Endothelial cell of umbilical vein (primary cell): ENCODE results near the gene SYNCRIP. TPM values are rescaled to one million over a fixed set of nuclear protein-coding genes. Genes with fewer than 3 reads are reported as not detected.

Source experiments
- BruUV-seq: library from RNA; stranded (reverse); fragments of 400-500 nt; replicated peaks from 2 replicates; lab custom pipeline; 2021; lab: Mats Ljungman, UMichigan
- CTCF ChIA-PET: fragments of 300-600, 350-600 bp; sonication (Branson Sonifier 250); formaldehyde crosslinking; loops from one replicate; lab custom pipeline; 2021; ENCODE audit warnings: antibody characterized with exemption, inconsistent platforms; lab: Charles Lee
- POLR2A ChIA-PET: fragments of 300-600, 350-600 bp; sonication (Branson Sonifier 250); formaldehyde crosslinking; loops from one replicate; lab custom pipeline; 2021; ENCODE audit warnings: antibody characterized with exemption, inconsistent platforms; lab: Charles Lee
- DNase-seq: peaks from one replicate; pipeline ENCODE4 v3.0.0-alpha.2; 2011; ENCODE audit warnings: low read depth, low spot score
- FAIRE-seq: peaks from 2 replicates; lab custom pipeline; 2011; peaks lifted over from hg19 to GRCh38; lab: Jason Lieb, UNC
- H2AFZ ChIP-seq: 2 replicates; pipeline ENCODE4 v1.6.0; 2012; ENCODE audit warnings: low read depth, low read length, control low read depth, inconsistent platforms
- H3K27ac ChIP-seq: 2 replicates; pipeline ENCODE4 v1.5.1; 2011; ENCODE audit warnings: low read depth, mild to moderate bottlenecking, control low read depth, low read length, moderate library complexity; ENCODE audit not compliant: insufficient read depth
- H3K27me3 ChIP-seq, 2 experiments: 2 replicates each; pipeline versions ENCODE4 v1.6.0 to v1.6.1; 2011; ENCODE audit warnings: low read length in 2 of 2, mixed read lengths in 1 of 2; ENCODE audit not compliant: control insufficient read depth in 2 of 2, insufficient read depth in 2 of 2
- H3K36me3 ChIP-seq, 2 experiments: 2 replicates in 1 of 2; 3 replicates in 1 of 2; pipeline ENCODE4 v1.5.1; 2011; ENCODE audit warnings: low read length in 2 of 2, mild to moderate bottlenecking in 1 of 2, moderate library complexity in 1 of 2; ENCODE audit not compliant: control insufficient read depth in 2 of 2, insufficient read depth in 2 of 2; ENCODE audit errors: extremely low read depth in 1 of 2
- H3K4me1 ChIP-seq: 3 replicates; pipeline ENCODE4 v1.5.1; 2011; ENCODE audit warnings: mild to moderate bottlenecking, low read length; ENCODE audit not compliant: control insufficient read depth, insufficient read depth; ENCODE audit errors: extremely low read depth
- H3K4me2 ChIP-seq: 2 replicates; pipeline ENCODE4 v1.6.1; 2011; ENCODE audit warnings: low read length, control low read depth, mixed read lengths; ENCODE audit not compliant: insufficient read depth
- H3K4me3 ChIP-seq, 3 experiments: fragments of 200-600 bp in 1 of 3; sonication (generic), shearing (Covaris generic) in 1 of 3; replicated peaks in 1 of 3; 2 replicates each; pipeline ENCODE4 v1.5.1; 2011 to 2016; ENCODE audit warnings: control low read depth in 3 of 3, low read length in 3 of 3, mild to moderate bottlenecking in 2 of 3, inconsistent platforms in 1 of 3, low read depth in 1 of 3, moderate library complexity in 1 of 3; ENCODE audit not compliant: insufficient read depth in 1 of 3
- H3K79me2 ChIP-seq: 2 replicates; pipeline ENCODE4 v1.6.0; 2012; ENCODE audit warnings: low read length, inconsistent platforms; ENCODE audit not compliant: control insufficient read depth, insufficient read depth
- H3K9ac ChIP-seq: replicated peaks from 2 replicates; pipeline ENCODE3; 2011; ENCODE audit warnings: low read length, control low read depth; ENCODE audit not compliant: insufficient read depth; ENCODE audit errors: extremely low read depth
- H3K9me1 ChIP-seq: replicated peaks from 3 replicates; pipeline ENCODE4 v1.6.0; 2011; ENCODE audit warnings: mild to moderate bottlenecking, low read length; ENCODE audit not compliant: control insufficient read depth, insufficient read depth; ENCODE audit errors: extremely low read depth
- H3K9me3 ChIP-seq: replicated peaks from 2 replicates; pipeline ENCODE4 v1.5.1; 2012; ENCODE audit warnings: low read length, inconsistent platforms; ENCODE audit not compliant: control insufficient read depth, insufficient read depth
- H4K20me1 ChIP-seq: replicated peaks from 2 replicates; pipeline ENCODE3; 2011; ENCODE audit warnings: mild to moderate bottlenecking, low read length; ENCODE audit not compliant: control insufficient read depth, insufficient read depth; ENCODE audit errors: extremely low read depth
- EZH2 ChIP-seq: IDR thresholded peaks from 2 replicates; pipeline ENCODE4 v1.6.1; 2012; ENCODE audit warnings: borderline replicate concordance, low read depth, mild to moderate bottlenecking, moderate library complexity, low read length, inconsistent platforms; ENCODE audit not compliant: severe bottlenecking
- FOS ChIP-seq: IDR thresholded peaks from 2 replicates; pipeline ENCODE4 v1.6.1; 2011; ENCODE audit warnings: mild to moderate bottlenecking, low read length, moderate library complexity, borderline replicate concordance; ENCODE audit not compliant: insufficient read depth
- GATA2 ChIP-seq: IDR thresholded peaks from 2 replicates; pipeline ENCODE4 v1.7.0; 2011; ENCODE audit warnings: low read depth, mild to moderate bottlenecking, moderate library complexity, mixed read lengths, low read length; ENCODE audit not compliant: insufficient read length, insufficient read depth
- JUN ChIP-seq: IDR thresholded peaks from 2 replicates; pipeline ENCODE4 v1.6.1; 2011; ENCODE audit warnings: borderline replicate concordance, low read depth; ENCODE audit not compliant: insufficient read length, insufficient read depth
- MYC ChIP-seq: IDR thresholded peaks from one replicate; pipeline ENCODE4 v1.6.1; 2011; ENCODE audit warnings: mild to moderate bottlenecking, low read depth, low read length
- POLR2A ChIP-seq: IDR thresholded peaks from 2 replicates; pipeline ENCODE4 v1.6.1; 2012; ENCODE audit warnings: low read depth, mild to moderate bottlenecking, control low read depth, low read length
- POLR2AphosphoS5 ChIP-seq: IDR thresholded peaks from 2 replicates; pipeline ENCODE4 v1.6.1; 2012; ENCODE audit warnings: low read depth, mild to moderate bottlenecking, control low read depth, low read length, moderate library complexity; ENCODE audit not compliant: insufficient read depth
- dilution Hi-C: fragments of 300-500 bp; cut with MboI; formaldehyde crosslinking; loops from one replicate; pipeline ENCODE4 v1.15.0; 2019; ENCODE audit warnings: low sequenced_read_pairs; ENCODE audit not compliant: extremely low pct_ligation_motif_present
- intact Hi-C: fragments of 100-400 bp; cut with micrococcal nuclease; formaldehyde crosslinking; loops from one replicate; pipeline ENCODE4 v1.10.0; 2022
- polyA plus RNA-seq, 4 experiments: library from polyadenylated mRNA; depleted of rRNA in 3 of 4; stranded (reverse) in 3 of 4; unstranded in 1 of 4; fragments of >200 nt; gene quantifications; 2 replicates each; pipeline versions ENCODE4 v1.2.1 to v1.2.3, GENCODE V29; 2011 to 2012; ENCODE audit warnings: missing spikeins in 1 of 4
- total RNA-seq: library from RNA; stranded (reverse); gene quantifications from 2 replicates; pipeline ENCODE4 v1.2.3, GENCODE V29; 2021
- TF ChIP-seq, protein P1 (sequence below), 2 donors: IDR thresholded peaks; 1 replicate in 1 of 2; 2 replicates in 1 of 2; pipeline ENCODE4 v1.5.1; 2011; ENCODE audit warnings: low read length in 2 of 2, mild to moderate bottlenecking in 2 of 2, moderate library complexity in 2 of 2, control low read depth in 1 of 2, inconsistent platforms in 1 of 2, low read depth in 1 of 2; ENCODE audit not compliant: insufficient read depth in 1 of 2; ENCODE audit errors: extremely low read depth in 1 of 2
- TF ChIP-seq, protein P2 (sequence below): IDR thresholded peaks from 2 replicates; pipeline ENCODE4 v1.6.1; 2011; ENCODE audit not compliant: insufficient read depth, insufficient read length

Gene SYNCRIP
- total and polyA plus RNA-seq, 2 donors (not counting 3 experiments of a cell fraction or from before 2014, with no cell fraction given), result 16.3 to 155 TPM

DNA sequence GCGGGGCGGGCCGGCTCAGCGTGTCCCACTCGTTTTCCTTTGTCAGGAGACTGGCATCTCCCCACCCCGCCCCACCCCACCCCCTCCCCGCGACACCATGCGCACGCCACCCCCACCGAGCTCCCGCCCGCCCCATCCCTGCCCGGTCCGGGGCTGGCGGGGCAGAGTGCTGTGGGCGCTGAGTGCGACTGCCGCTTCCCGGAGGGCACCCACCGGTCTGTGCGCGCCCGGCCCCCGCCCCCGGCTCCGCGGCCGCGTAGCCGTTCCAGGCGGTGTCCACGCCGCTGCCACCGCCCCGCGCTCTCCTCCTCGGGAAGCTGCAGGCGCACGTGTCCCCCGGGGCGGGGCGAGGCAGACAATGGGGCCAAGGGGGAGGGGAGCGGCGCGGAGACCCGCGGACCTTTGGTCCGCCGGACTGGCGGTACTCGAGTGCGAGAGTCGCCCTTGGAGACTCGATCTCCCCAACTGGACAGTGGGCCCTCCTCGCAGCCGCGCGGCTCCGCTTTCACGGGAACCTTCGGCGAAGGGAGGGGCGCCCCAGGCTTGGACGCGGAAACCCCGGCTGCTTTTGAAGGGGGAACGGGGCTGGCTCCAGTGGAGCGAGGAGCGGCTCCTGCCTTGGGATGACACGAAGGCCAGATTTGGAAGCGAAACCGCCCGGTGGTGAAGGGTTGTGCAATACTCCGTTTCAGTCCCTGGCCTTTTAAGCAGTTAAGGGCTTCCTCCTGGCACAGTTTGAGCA is 1.0 kb upstream of the SYNCRIP start:
- CTCF ChIA-PET, result interaction anchor here (1.9 to 9.2 kb wide), 2 partner anchors 27 to 32 kb away, joined by 8 to 78 read pairs; no protein-coding TSS in a partner anchor
- Histone ChIP-seq H3K4me1 (peaks cover 27% of the 10 kb centered on the region), H3K4me2 (peak overlapping the region; percentile 100), H3K27me3 (no peaks in the 10 kb centered on the region), H3K4me3 (peak overlapping the region; percentile 74 to 91 (median 90)), H3K79me2 (peaks cover 40% of the 10 kb centered on the region), H3K9me3 (no peaks in the 10 kb centered on the region), H3K27ac (peak overlapping the region; percentile 100), H3K36me3 (peaks cover 5 to 11% of the 10 kb centered on the region in 2 experiments), H3K9ac (peak overlapping the region; percentile 99), H2AFZ (peak overlapping the region; percentile 85), H4K20me1 (peaks cover 5% of the 10 kb centered on the region), H3K9me1 (no peaks in the 10 kb centered on the region)
- intact Hi-C loops, result loop anchor here (1.0 to 5.0 kb wide), 5 partner anchors 35 to 881 kb away; partner anchors contain the start of genes SNX14 and TBX18
- no peak for TF ChIP-seq JUN
- TF ChIP-seq POLR2AphosphoS5, result peak; percentile 80
- no peak for TF ChIP-seq FOS
- TF ChIP-seq, protein P1, sequence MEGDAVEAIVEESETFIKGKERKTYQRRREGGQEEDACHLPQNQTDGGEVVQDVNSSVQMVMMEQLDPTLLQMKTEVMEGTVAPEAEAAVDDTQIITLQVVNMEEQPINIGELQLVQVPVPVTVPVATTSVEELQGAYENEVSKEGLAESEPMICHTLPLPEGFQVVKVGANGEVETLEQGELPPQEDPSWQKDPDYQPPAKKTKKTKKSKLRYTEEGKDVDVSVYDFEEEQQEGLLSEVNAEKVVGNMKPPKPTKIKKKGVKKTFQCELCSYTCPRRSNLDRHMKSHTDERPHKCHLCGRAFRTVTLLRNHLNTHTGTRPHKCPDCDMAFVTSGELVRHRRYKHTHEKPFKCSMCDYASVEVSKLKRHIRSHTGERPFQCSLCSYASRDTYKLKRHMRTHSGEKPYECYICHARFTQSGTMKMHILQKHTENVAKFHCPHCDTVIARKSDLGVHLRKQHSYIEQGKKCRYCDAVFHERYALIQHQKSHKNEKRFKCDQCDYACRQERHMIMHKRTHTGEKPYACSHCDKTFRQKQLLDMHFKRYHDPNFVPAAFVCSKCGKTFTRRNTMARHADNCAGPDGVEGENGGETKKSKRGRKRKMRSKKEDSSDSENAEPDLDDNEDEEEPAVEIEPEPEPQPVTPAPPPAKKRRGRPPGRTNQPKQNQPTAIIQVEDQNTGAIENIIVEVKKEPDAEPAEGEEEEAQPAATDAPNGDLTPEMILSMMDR (IDR thresholded peaks at IDR 0.05; ENCODE audit: extremely low read depth in 1 of 2, insufficient read depth in 1 of 2, low read depth in 1 of 2, low read length in 2 of 2), result no peak
- TF ChIP-seq GATA2, result no peak
- TF ChIP-seq, protein P2, sequence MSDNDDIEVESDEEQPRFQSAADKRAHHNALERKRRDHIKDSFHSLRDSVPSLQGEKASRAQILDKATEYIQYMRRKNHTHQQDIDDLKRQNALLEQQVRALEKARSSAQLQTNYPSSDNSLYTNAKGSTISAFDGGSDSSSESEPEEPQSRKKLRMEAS, result peak; percentile 87
- TF ChIP-seq EZH2, result no peak
- TF ChIP-seq MYC, result peak; percentile 95
- TF ChIP-seq POLR2A, result peak; percentile 79
- POLR2A ChIA-PET, result interaction anchor here (0.8 to 10.4 kb wide), 12 partner anchors 9 to 50 kb away, joined by 3 to 372 read pairs (median 4); partner anchors contain the start of gene SNX14
- peak; percentile 93 for DNase-seq
- dilution Hi-C loops, result no loop called here
- peak; percentile 72 for FAIRE-seq
- BruUV-seq, result TSS peak; percentile 87
